ENCODE results near the gene LARGE1.

LARGE1 gene

GRCh38 chr22:33271390-33272161 lies 648.7 kb downstream of the LARGE1 start:
- DNase-seq = no peak
- Histone ChIP-seq H3K4me3 (ENCODE audit: low read depth, low read length) (no peak overlapping the region), H3K36me3 (no peaks in the 10 kb centered on the region), H3K27me3 (no peaks in the 10 kb centered on the region), H3K4me1 (no peaks in the 10 kb centered on the region), H3K9me3 (no peaks in the 10 kb centered on the region)
- TF ChIP-seq, protein P1, sequence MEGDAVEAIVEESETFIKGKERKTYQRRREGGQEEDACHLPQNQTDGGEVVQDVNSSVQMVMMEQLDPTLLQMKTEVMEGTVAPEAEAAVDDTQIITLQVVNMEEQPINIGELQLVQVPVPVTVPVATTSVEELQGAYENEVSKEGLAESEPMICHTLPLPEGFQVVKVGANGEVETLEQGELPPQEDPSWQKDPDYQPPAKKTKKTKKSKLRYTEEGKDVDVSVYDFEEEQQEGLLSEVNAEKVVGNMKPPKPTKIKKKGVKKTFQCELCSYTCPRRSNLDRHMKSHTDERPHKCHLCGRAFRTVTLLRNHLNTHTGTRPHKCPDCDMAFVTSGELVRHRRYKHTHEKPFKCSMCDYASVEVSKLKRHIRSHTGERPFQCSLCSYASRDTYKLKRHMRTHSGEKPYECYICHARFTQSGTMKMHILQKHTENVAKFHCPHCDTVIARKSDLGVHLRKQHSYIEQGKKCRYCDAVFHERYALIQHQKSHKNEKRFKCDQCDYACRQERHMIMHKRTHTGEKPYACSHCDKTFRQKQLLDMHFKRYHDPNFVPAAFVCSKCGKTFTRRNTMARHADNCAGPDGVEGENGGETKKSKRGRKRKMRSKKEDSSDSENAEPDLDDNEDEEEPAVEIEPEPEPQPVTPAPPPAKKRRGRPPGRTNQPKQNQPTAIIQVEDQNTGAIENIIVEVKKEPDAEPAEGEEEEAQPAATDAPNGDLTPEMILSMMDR (IDR thresholded peaks at IDR 0.05; ENCODE audit: low read depth, low read length) = no peak

DNA sequence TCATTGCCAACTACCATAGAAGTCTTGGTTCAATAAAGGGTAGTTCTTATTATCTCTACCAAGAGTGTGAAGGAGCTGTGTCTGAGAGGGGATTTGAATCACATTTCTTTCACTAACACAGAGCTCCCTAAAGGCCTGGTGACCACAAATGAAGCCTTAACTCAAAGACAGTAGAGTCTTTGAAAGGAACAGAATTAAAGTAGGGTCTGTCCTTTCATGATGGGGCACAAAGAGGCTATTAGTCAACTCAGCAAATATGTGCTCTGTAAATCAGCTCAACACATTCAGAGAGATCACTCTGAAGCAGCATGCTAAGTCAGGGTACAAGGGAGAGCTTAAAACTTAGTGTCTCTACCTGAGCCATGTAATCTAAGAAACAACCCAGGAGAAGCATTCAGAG lies 649.7 kb downstream of the LARGE1 start:
- DNase-seq = no peak
- H3K4me3 ChIP-seq (ENCODE audit: low read depth, low read length) = no peak overlapping the region
- H3K4me1 ChIP-seq = no peaks in the 10 kb centered on the region
- no peaks in the 10 kb centered on the region for H3K36me3 ChIP-seq
- no peaks in the 10 kb centered on the region for H3K27me3 ChIP-seq
- TF ChIP-seq, protein P1 (IDR thresholded peaks at IDR 0.05; ENCODE audit: low read depth, low read length) = no peak
- H3K9me3 ChIP-seq = no peaks in the 10 kb centered on the region

DNA sequence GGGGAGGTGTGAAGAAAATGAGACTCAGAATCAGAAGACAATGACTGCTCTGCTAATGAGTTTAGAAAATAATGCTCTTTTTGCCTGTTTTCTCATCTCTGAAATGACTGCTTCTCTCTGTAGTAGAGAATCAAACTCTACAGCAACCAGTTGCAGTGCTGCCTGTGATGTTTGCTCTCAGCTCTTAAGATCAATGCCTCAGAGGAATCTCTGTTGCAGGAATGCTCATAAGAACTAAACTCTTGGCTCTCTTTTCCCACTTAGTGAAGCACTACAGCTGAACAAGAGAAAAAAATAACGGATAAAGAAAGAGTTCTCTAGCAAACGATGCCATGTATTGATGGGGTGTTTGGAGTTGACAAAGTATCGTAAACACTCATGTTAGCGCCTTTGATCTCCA lies 658.6 kb downstream of the LARGE1 start:
- no peak for DNase-seq
- Histone ChIP-seq H3K36me3 (no peaks in the 10 kb centered on the region), H3K27me3 (no peaks in the 10 kb centered on the region), H3K9me3 (no peaks in the 10 kb centered on the region), H3K4me3 (ENCODE audit: low read depth, low read length) (no peak overlapping the region), H3K4me1 (no peaks in the 10 kb centered on the region)
- TF ChIP-seq, protein P1 (IDR thresholded peaks at IDR 0.05; ENCODE audit: low read depth, low read length) = no peak

GRCh38 chr22:33260498-33260897 lies 659.8 kb downstream of the LARGE1 start:
- no peaks in the 10 kb centered on the region for H3K27me3 ChIP-seq
- H3K4me3 ChIP-seq (ENCODE audit: low read depth, low read length) = no peak overlapping the region
- TF ChIP-seq, protein P1 (IDR thresholded peaks at IDR 0.05; ENCODE audit: low read depth, low read length) = no peak
- H3K4me1 ChIP-seq = no peaks in the 10 kb centered on the region
- no peak for DNase-seq
- no peaks in the 10 kb centered on the region for H3K9me3 ChIP-seq
- H3K36me3 ChIP-seq = no peaks in the 10 kb centered on the region

DNA sequence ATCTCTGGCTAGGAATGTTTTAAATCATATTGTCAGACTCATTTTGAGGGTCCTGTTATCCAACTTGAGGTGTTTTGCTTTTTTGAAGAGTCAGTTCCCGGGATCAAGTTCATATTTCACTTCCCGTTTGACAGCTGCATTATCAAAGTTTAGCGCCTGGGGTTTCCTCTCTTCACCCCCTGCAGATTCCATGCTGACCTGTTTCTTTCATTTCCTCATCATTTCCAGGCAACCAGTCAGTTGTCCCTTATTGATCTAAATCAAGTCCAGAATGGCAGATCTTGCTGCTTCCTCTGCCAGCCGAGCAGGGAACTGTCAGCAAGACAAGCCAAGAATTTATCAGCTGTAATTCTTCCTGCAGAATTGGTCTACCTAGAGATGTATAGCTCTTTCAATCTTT lies 664.5 kb downstream of the LARGE1 start:
- Histone ChIP-seq H3K4me1 (no peaks in the 10 kb centered on the region), H3K4me3 (ENCODE audit: low read depth, low read length) (no peak overlapping the region), H3K27me3 (no peaks in the 10 kb centered on the region), H3K36me3 (no peaks in the 10 kb centered on the region), H3K9me3 (no peaks in the 10 kb centered on the region)
- no peak for DNase-seq
- TF ChIP-seq, protein P1 (IDR thresholded peaks at IDR 0.05; ENCODE audit: low read depth, low read length) = no peak

DNA sequence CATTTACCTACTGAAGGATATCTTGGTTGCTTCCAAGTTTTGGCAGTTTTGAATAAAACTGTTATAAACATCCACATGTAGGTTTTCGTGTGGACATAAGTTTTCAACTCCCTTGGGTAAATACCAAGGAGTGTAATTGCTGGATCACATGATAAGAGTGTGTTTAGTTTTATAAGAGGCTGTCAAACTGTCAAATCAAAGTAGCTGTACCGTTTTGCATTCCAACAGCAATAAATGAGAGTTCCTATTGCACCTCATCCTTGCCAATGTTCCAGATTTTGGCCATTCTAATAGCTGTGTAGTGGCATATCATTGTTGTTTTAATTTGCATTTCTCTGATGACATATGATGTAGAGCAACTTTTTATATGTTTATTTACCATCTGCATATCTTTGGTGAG lies 671.3 kb downstream of the LARGE1 start:
- H3K4me1 ChIP-seq = no peaks in the 10 kb centered on the region
- TF ChIP-seq, protein P1 (IDR thresholded peaks at IDR 0.05; ENCODE audit: low read depth, low read length) = no peak
- H3K27me3 ChIP-seq = no peaks in the 10 kb centered on the region
- no peak for DNase-seq
- no peak overlapping the region for H3K4me3 ChIP-seq (ENCODE audit: low read depth, low read length)
- no peaks in the 10 kb centered on the region for H3K9me3 ChIP-seq
- H3K36me3 ChIP-seq = no peaks in the 10 kb centered on the region

Data from BE2C (cell line).